PC-3 (cell line): ENCODE data around the gene MMRN1. TPM values are rescaled to one million over a fixed set of nuclear protein-coding genes. Genes with fewer than 3 reads are reported as not detected.

Experiments
- ATAC-seq: fragments of 200-7000 bp; cut with Tn5 transposase; 2 replicates; pipeline ENCODE4 v1.9.1; 2020; ENCODE audit warnings: mild to moderate bottlenecking, moderate library complexity
- BruUV-seq: library from RNA; stranded (reverse); fragments of 400-500 nt; replicated peaks from 2 replicates; lab custom pipeline; 2021; lab: Mats Ljungman, UMichigan
- CTCF ChIA-PET: fragments of 300-600 bp; sonication (Branson Sonifier 250); formaldehyde crosslinking; loops from one replicate; lab custom pipeline; 2022; ENCODE audit warnings: antibody characterized with exemption; lab: Charles Lee
- POLR2A ChIA-PET: fragments of 300-600 bp; sonication (Branson Sonifier 250); formaldehyde crosslinking; loops from one replicate; lab custom pipeline; 2022; ENCODE audit warnings: antibody characterized with exemption; ENCODE audit not compliant: unreplicated experiment; lab: Charles Lee
- DNase-seq: peaks from one replicate; pipeline ENCODE4 v3.0.0-alpha.2; 2015
- H2AFZ ChIP-seq: fragments of 300-600 bp; sonication (generic); 2 replicates; pipeline ENCODE4 v1.6.0; 2016; ENCODE audit warnings: antibody characterized with exemption, low read length
- H3F3A ChIP-seq: fragments of 300-600 bp; sonication (generic); one replicate; pipeline ENCODE4 v1.6.0; 2017; ENCODE audit warnings: antibody characterized with exemption, low read length, control low read depth, mild to moderate bottlenecking; ENCODE audit not compliant: unreplicated experiment
- H3K27ac ChIP-seq: fragments of 300-600 bp; sonication (generic); 2 replicates; pipeline ENCODE4 v1.5.1; 2016; ENCODE audit warnings: mild to moderate bottlenecking, low read length
- H3K27me3 ChIP-seq: fragments of 300-600 bp; sonication (generic); 2 replicates; pipeline ENCODE4 v1.6.1; 2016; ENCODE audit warnings: low read length, mixed read lengths
- H3K36me3 ChIP-seq: fragments of 300-600 bp; sonication (generic); 2 replicates; pipeline ENCODE4 v1.6.1; 2016; ENCODE audit warnings: low read depth, mixed run types, low read length, mixed read lengths
- H3K4me1 ChIP-seq: fragments of 300-600 bp; sonication (generic); 2 replicates; pipeline ENCODE4 v1.5.1; 2016; ENCODE audit warnings: low read length; ENCODE audit not compliant: insufficient read depth
- H3K4me2 ChIP-seq: fragments of 300-600 bp; sonication (generic); 2 replicates; pipeline ENCODE4 v1.6.0; 2016; ENCODE audit warnings: low read length
- H3K4me3 ChIP-seq: fragments of 300-600 bp; sonication (generic); 2 replicates; pipeline ENCODE4 v1.5.1; 2016; ENCODE audit warnings: mild to moderate bottlenecking, low read length, mixed read lengths
- H3K79me2 ChIP-seq: fragments of 300-600 bp; sonication (generic); 2 replicates; pipeline ENCODE4 v1.6.1; 2017; ENCODE audit warnings: low read length, mixed read lengths
- H3K9ac ChIP-seq: fragments of 300-600 bp; sonication (generic); 2 replicates; pipeline ENCODE4 v1.6.0; 2016; ENCODE audit warnings: mild to moderate bottlenecking, low read length
- H3K9me2 ChIP-seq: fragments of 300-600 bp; sonication (generic); replicated peaks from 2 replicates; pipeline ENCODE4 v1.6.1; 2016; ENCODE audit warnings: mixed run types, low read length, mixed read lengths
- H3K9me3 ChIP-seq: fragments of 300-600 bp; sonication (generic); 2 replicates; pipeline ENCODE4 v1.6.1; 2016; ENCODE audit warnings: low read length, mixed read lengths
- H4K20me1 ChIP-seq: fragments of 300-600 bp; sonication (generic); 2 replicates; pipeline ENCODE4 v1.6.1; 2016; ENCODE audit warnings: low read length, mixed read lengths
- CTCF ChIP-seq: fragments of 300-600 bp; sonication (generic); conservative IDR thresholded peaks from 2 replicates; pipeline ENCODE4 v1.5.1; 2017; ENCODE audit warnings: antibody characterized with exemption, low read depth, mild to moderate bottlenecking, low read length
- EZH2 ChIP-seq: fragments of 300-600 bp; sonication (generic); IDR thresholded peaks from one replicate; pipeline ENCODE4 v1.6.1; 2017; ENCODE audit warnings: antibody characterized with exemption, mild to moderate bottlenecking, low read length; ENCODE audit not compliant: unreplicated experiment
- EZH2phosphoT487 ChIP-seq: fragments of 300-600 bp; sonication (generic); IDR thresholded peaks from 2 replicates; pipeline ENCODE4 v1.6.1; 2018; ENCODE audit warnings: mild to moderate bottlenecking, antibody characterized with exemption, low read length, borderline replicate concordance
- intact Hi-C: fragments of 100-400 bp; cut with micrococcal nuclease; formaldehyde crosslinking; loops from 2 replicates; pipeline ENCODE4 v1.9.0; 2023
- total RNA-seq: library from RNA; depleted of rRNA; stranded (reverse); fragments of >200 nt; gene quantifications from 2 replicates; pipeline ENCODE4 v1.2.3, GENCODE V29; 2014; rRNA removed

Gene MMRN1
- total RNA-seq, 1 experiment from 2014 or later: 0.73 TPM

GRCh38 chr4:90001023-90001422, 106.4 kb downstream of the MMRN1 start:
- Histone ChIP-seq H4K20me1 (no peaks in the 10 kb centered on the region), H3F3A (no peaks in the 10 kb centered on the region), H3K79me2 (no peaks in the 10 kb centered on the region), H3K9ac (no peak overlapping the region), H3K27ac (no peak overlapping the region), H3K4me2 (no peak overlapping the region), H3K4me3 (no peak overlapping the region), H3K27me3 (peaks cover 73% of the 10 kb centered on the region), H2AFZ (no peak overlapping the region), H3K36me3 (no peaks in the 10 kb centered on the region), H3K4me1 (no peaks in the 10 kb centered on the region), H3K9me2 (no peaks in the 10 kb centered on the region), H3K9me3 (no peaks in the 10 kb centered on the region)
- CTCF ChIA-PET: no interaction called here
- no TSS peak for BruUV-seq
- POLR2A ChIA-PET: no interaction called here
- TF ChIP-seq EZH2phosphoT487 (no peak), CTCF (no peak), EZH2 (no peak)
- ATAC-seq (no peak), DNase-seq (no peak)
- intact Hi-C loops: no loop called here

GRCh38 chr4:90002441-90003062, 107.9 kb downstream of the MMRN1 start:
- peaks cover 58% of the 10 kb centered on the region for H3K27me3 ChIP-seq
- intact Hi-C loops: no loop called here
- H3F3A ChIP-seq: no peaks in the 10 kb centered on the region
- H3K4me2 ChIP-seq: no peak overlapping the region
- no TSS peak for BruUV-seq
- CTCF ChIA-PET: no interaction called here
- ATAC-seq (no peak), DNase-seq (no peak)
- no peak for TF ChIP-seq EZH2
- no peak for TF ChIP-seq EZH2phosphoT487
- TF ChIP-seq CTCF: no peak
- no peak overlapping the region for H3K27ac ChIP-seq
- H3K79me2 ChIP-seq: no peaks in the 10 kb centered on the region
- no peaks in the 10 kb centered on the region for H3K9me2 ChIP-seq
- H3K4me3 ChIP-seq: no peak overlapping the region
- no peaks in the 10 kb centered on the region for H3K9me3 ChIP-seq
- H4K20me1 ChIP-seq: no peaks in the 10 kb centered on the region
- no peak overlapping the region for H2AFZ ChIP-seq
- H3K9ac ChIP-seq: no peak overlapping the region
- no peaks in the 10 kb centered on the region for H3K4me1 ChIP-seq
- POLR2A ChIA-PET: no interaction called here
- H3K36me3 ChIP-seq: no peaks in the 10 kb centered on the region

Other genes with a start within 250 kb of the MMRN1 start
- gene SNCA, start 57.7 kb upstream of the MMRN1 start, total RNA-seq: 1.2 TPM in 1 of 2 replicates, not detected in the other
- 6.0 and 10.1 TPM in 2 replicates for gene CCSER1, start 232.5 kb downstream of the MMRN1 start, total RNA-seq